Endometrial microvascular endothelial cells (primary cell): Measurements from ENCODE around the gene EXOC6. TPM values are rescaled to one million over a fixed set of nuclear protein-coding genes. Genes with fewer than 3 reads are reported as not detected.
"Not testable (repeated sequence)": the region's sequence is repeated elsewhere in the genome, so short reads cannot be mapped to it uniquely, and the experiment has no call there.

Experiments
- in situ Hi-C: cut with HindIII; loops from 2 replicates; pipeline ENCODE4 v1.10.0; 2017; ENCODE audit warnings: low sequenced_read_pairs, low pct_unique_long_range_greater_than_20kb; ENCODE audit errors: inconsistent ontology term
- total RNA-seq: library from RNA; depleted of rRNA; stranded (reverse); fragments of >200 nt; gene quantifications from one replicate; pipeline ENCODE4 v1.2.3, GENCODE V29; 2015; ENCODE audit errors: inconsistent ontology term

The EXOC6 gene
- total RNA-seq, 1 donor from 2014 or later = 78.2 TPM

GRCh38 chr10:92976278-92976677, 128.0 kb downstream of the EXOC6 start:
- in situ Hi-C loops = not testable (repeated sequence)

- in situ Hi-C loops = no loop called here
Measured at GRCh38 chr10:92989250-92989649, 140.9 kb downstream of the EXOC6 start.

GRCh38 chr10:92990615-92991014, 142.3 kb downstream of the EXOC6 start:
- in situ Hi-C loops = no loop called here

GRCh38 chr10:92991513-92991912, 143.2 kb downstream of the EXOC6 start:
- in situ Hi-C loops = no loop called here

- in situ Hi-C loops = no loop called here
Measured at GRCh38 chr10:92993699-92994272, 145.5 kb downstream of the EXOC6 start.

GRCh38 chr10:92995509-92995908, 147.2 kb downstream of the EXOC6 start:
- in situ Hi-C loops = no loop called here

- in situ Hi-C loops = no loop called here
Measured at GRCh38 chr10:92997620-92998019, 149.3 kb downstream of the EXOC6 start.

- in situ Hi-C loops = no loop called here
Measured at GRCh38 chr10:92999191-92999590, 150.9 kb downstream of the EXOC6 start.

GRCh38 chr10:93006435-93007039, 158.2 kb downstream of the EXOC6 start:
- in situ Hi-C loops = no loop called here

- in situ Hi-C loops = no loop called here
Measured at GRCh38 chr10:93015722-93016121, 167.4 kb downstream of the EXOC6 start.

- in situ Hi-C loops = no loop called here
Measured at GRCh38 chr10:93023013-93023650, 174.8 kb downstream of the EXOC6 start.

- in situ Hi-C loops = no loop called here
Measured at GRCh38 chr10:93026072-93026471, 177.8 kb downstream of the EXOC6 start.

GRCh38 chr10:93027508-93027907, 179.2 kb downstream of the EXOC6 start:
- in situ Hi-C loops = no loop called here

GRCh38 chr10:93028883-93029282, 180.6 kb downstream of the EXOC6 start:
- in situ Hi-C loops = no loop called here

- in situ Hi-C loops = no loop called here
Measured at GRCh38 chr10:93030409-93030808, 182.1 kb downstream of the EXOC6 start.

- in situ Hi-C loops = no loop called here
Measured at GRCh38 chr10:93032105-93032808, 183.9 kb downstream of the EXOC6 start.

GRCh38 chr10:93032809-93033137, 184.5 kb downstream of the EXOC6 start:
- in situ Hi-C loops = no loop called here

GRCh38 chr10:93034426-93034825, 186.1 kb downstream of the EXOC6 start:
- in situ Hi-C loops = no loop called here

GRCh38 chr10:93039110-93039509, 190.8 kb downstream of the EXOC6 start:
- in situ Hi-C loops = no loop called here

- in situ Hi-C loops = no loop called here
Measured at GRCh38 chr10:93039721-93040120, 191.4 kb downstream of the EXOC6 start.
